Measurements from ENCODE around the gene PEX10.

PEX10 gene

DNA sequence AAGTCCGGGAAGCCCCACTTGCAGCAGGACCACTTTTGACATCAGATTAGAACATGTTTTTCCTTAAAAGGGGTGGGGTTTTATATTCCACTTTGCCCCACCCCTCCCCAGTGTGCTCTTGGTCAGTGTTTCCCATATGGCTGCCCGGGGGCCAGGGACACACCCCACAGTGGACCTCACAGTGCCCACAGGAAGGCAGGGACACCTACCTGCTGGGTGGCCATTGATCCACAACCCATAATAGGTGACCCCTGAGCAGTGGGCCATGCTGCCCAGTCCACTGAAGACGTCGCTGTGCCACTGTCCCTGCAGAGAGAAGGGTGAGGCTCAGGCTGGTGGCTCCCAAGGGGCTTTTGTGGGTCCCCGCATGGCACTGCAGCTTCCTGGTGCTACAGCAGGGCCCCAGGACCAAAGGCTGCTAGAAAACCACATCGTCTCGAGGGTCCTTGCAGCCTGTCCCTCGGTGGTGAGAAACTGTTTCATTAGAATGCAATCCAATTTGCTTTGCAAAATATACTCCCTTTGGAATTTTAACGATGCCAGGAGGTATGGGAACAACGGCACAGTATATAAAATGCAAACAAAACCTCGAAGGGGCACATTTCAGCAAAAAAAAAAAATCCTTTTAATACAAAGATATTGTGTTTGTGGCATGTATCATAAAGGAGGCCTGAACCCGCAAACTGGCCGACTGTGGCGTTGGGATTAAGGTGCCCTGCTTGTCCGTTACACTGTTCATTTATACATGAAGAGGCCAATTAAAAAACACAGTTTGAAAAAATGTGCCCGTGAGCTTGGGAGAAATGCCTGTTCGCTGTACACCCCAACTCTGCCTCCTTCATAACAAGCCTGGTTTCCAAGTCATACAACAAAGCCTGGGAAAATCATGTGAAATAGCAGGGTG, 37.9 kb downstream of the PEX10 start:
- no peak for DNase-seq (ENCODE audit: low read depth)
- TF ChIP-seq, protein P1, sequence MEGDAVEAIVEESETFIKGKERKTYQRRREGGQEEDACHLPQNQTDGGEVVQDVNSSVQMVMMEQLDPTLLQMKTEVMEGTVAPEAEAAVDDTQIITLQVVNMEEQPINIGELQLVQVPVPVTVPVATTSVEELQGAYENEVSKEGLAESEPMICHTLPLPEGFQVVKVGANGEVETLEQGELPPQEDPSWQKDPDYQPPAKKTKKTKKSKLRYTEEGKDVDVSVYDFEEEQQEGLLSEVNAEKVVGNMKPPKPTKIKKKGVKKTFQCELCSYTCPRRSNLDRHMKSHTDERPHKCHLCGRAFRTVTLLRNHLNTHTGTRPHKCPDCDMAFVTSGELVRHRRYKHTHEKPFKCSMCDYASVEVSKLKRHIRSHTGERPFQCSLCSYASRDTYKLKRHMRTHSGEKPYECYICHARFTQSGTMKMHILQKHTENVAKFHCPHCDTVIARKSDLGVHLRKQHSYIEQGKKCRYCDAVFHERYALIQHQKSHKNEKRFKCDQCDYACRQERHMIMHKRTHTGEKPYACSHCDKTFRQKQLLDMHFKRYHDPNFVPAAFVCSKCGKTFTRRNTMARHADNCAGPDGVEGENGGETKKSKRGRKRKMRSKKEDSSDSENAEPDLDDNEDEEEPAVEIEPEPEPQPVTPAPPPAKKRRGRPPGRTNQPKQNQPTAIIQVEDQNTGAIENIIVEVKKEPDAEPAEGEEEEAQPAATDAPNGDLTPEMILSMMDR (conservative IDR thresholded peaks at IDR 0.05; ENCODE audit: low read length) = no peak
- H3K4me3 ChIP-seq (ENCODE audit: low read length) = no peak overlapping the region

DNA sequence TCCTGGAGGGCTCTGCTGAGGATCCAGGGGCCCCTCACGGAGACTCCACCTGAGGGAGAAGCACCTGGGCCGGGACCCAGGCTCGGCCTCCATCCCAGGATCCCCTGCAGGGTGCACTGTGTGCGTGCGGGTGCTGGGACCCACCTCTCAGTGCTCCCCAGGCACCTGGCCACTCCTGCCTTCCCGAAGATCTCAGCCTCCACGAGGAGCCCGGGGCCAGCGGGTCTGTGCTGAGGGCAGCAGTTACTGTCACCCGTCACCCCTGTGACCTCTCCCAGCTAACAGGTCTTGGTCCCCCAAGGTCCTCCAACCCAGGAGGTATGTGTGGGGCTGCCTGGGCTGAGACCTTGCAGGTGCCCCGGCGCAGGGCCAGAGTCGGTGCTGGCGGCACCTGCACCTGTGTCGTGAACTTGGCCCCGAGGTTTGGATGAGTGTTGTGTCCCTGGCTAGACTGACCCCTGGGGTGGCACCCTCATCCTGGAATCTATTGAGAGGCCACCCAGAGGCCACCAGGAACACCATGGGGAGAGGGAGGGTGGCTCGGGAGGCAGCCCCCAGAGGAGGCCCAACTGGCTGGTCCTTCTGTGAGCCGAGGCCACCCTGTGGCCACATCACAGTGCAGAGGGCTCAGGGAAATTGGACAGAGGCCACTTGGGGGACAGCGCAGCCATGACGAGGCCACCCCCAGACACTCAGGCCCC, 38.7 kb downstream of the PEX10 start:
- H3K4me3 ChIP-seq (ENCODE audit: low read length) = no peak overlapping the region
- no peak for DNase-seq (ENCODE audit: low read depth)
- TF ChIP-seq, protein P1 (conservative IDR thresholded peaks at IDR 0.05; ENCODE audit: low read length) = no peak

DNA sequence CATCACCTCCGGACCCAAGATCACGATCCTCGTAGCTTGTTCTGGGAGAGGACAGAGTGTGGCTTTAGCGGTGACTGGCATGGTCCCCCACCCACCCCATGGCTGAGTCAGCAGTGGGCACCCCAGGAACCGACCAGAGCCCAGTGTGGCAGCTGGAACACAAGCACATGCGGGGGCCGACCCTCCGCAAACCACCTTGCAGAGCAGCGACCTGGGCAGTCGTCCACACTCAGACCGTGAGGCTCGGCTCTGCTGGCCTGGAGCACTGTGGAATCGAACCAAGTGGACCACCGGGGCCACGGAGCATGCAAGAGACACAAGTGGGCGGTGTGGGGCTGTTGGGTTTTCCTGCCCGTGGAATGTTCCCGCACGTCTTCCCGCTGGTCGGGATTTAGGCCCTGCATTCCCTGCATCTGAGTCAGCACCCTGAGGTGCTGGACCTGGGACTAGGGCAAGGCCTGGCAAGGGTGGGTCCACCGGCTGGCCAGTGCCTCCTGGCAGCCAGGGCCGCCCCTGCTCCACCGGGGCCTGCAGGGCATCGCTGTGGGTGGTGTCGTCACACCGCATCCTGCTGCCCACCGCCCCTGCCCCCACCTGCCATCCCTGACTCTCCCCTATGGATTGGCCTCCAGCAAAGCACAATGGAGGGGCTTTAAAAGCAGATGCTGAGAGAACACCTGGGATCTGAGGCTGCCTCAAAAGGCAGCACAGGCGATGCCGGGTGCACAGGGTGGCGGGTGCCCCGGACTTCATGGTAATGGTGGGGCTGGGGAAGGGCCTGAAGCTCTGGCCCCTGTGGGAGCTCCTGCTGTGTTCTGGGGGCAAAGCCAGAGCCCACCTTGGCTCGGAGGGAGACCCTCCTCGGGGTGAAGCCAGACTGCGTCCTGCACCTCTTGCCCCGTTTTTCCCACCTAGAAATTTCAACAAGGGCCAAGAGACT, 39.5 kb downstream of the PEX10 start:
- no peak for DNase-seq (ENCODE audit: low read depth)
- TF ChIP-seq, protein P1 (conservative IDR thresholded peaks at IDR 0.05; ENCODE audit: low read length) = no peak

DNA sequence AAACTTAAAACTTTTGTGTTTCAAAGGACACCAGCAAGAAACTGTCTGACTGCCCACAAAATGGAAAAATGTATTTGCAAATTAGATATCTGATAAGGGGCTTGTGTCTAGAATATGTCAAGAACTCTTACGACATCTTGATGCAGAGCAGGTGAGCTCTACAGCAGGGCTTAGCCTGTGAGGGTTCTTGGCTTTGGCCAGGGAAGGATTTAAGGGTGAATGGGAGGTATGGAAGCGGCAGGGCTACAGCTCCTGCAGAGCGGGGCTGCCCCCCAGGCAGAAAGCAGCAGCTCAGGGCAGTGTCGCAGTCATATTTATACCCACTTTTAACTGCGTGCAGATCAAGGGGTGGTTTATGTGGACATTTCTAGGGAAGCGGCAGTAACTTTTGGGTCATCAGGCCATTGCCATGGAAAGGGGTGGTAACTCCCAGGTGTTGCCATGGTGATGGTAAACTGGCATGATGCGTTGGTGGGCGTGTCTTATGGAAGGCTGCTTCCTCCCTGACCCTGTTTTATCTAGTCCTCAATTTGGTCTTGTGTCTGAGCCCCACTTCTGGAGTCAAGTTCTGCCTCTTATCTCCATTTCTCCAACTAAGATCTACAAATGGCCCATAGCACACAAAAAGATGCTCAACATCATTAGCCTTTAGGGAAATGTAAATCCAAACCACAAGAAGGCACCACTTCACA, 44.2 kb downstream of the PEX10 start:
- no peak for DNase-seq (ENCODE audit: low read depth)
- H3K4me3 ChIP-seq (ENCODE audit: low read length) = no peak overlapping the region
- TF ChIP-seq, protein P1 (conservative IDR thresholded peaks at IDR 0.05; ENCODE audit: low read length) = no peak

More for the DNA sequence above, 39.5 kb downstream of the PEX10 start:
- no peak overlapping the region for H3K4me3 ChIP-seq (ENCODE audit: low read length)

DNA sequence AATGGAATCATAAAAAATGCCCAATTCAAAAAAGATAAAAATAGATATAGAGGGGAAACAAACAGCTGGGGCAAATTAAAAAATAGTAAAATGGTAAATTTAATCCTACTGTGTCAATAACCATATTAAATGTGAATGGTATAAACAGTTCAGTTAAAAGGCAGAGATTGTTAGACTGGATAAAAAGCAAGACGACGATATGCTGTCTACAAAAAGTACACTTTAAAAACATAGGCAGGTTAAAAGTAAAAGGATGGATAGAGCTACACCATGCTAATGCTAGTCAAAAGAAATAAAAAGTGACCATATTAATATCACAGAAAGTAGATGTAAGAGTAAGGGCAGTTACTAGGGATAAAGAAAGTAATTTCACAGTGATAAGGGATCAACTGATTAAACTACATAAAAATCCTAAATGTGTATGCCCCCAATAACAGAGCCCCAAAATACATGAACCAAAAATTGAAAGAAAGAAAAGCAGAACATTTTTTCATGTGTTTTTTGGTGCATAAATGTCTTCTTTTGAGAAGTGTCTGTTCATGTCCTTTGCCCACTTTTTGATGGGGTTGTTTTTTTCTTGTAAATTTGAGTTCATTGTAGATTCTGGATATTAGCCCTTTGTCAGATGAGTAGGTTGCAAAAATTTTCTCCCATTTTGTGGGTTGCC, 48.4 kb downstream of the PEX10 start:
- no peak for DNase-seq (ENCODE audit: low read depth)
- H3K4me3 ChIP-seq (ENCODE audit: low read length) = no peak overlapping the region
- TF ChIP-seq, protein P1 (conservative IDR thresholded peaks at IDR 0.05; ENCODE audit: low read length) = no peak

Data from AG10803 (cell line).